ENCODE measurements around the gene DRG2. TPM values are rescaled to one million over a fixed set of nuclear protein-coding genes. Genes with fewer than 3 reads are reported as not detected.

DRG2 gene
- total RNA-seq, 6 experiments from 2014 or later, result 30.6 to 38.1 (median 33.7) TPM

- H3K9me3 Mint-ChIP-seq, result no peaks in the 10 kb centered on the region
- peaks cover 6% of the 10 kb centered on the region; the same call in 1 of the 2 replicates for H3K4me1 Mint-ChIP-seq (ENCODE audit: low read depth)
- TF ChIP-seq, protein P1, sequence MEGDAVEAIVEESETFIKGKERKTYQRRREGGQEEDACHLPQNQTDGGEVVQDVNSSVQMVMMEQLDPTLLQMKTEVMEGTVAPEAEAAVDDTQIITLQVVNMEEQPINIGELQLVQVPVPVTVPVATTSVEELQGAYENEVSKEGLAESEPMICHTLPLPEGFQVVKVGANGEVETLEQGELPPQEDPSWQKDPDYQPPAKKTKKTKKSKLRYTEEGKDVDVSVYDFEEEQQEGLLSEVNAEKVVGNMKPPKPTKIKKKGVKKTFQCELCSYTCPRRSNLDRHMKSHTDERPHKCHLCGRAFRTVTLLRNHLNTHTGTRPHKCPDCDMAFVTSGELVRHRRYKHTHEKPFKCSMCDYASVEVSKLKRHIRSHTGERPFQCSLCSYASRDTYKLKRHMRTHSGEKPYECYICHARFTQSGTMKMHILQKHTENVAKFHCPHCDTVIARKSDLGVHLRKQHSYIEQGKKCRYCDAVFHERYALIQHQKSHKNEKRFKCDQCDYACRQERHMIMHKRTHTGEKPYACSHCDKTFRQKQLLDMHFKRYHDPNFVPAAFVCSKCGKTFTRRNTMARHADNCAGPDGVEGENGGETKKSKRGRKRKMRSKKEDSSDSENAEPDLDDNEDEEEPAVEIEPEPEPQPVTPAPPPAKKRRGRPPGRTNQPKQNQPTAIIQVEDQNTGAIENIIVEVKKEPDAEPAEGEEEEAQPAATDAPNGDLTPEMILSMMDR (IDR thresholded peaks at IDR 0.05), result peak; percentile 70
- no peak overlapping the region for H3K27ac Mint-ChIP-seq
- H3K36me3 Mint-ChIP-seq (ENCODE audit: low read depth), result no peaks in the 10 kb centered on the region
- H3K4me3 Mint-ChIP-seq, result no peak overlapping the region
- peaks cover 12% of the 10 kb centered on the region for H3K27me3 Mint-ChIP-seq (ENCODE audit: insufficient read depth)
- peak; percentile 11 for DNase-seq
Observed at GRCh38 chr17:18143044-18143936, 55.5 kb downstream of the DRG2 start.

DNA sequence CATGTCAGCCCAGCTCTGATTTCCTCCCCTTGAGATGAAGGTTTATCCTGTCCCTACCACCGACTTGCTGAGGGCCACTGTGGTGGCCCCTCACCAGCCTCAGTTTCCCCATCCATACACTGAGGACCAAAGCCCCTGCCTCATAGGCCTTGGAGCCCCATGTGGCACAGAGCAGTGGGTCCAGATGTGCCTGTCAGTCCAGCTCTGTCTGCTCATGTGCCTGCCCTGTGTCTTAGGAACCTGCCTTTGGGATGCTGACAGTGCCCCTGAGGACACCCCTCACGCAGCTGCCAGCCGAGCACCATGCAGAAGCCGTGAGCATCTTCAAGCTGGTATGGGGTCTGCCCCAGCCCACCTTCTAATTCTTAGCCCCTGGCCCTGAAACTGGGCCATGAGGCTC lies 56.5 kb downstream of the DRG2 start:
- no peak overlapping the region for H3K27ac Mint-ChIP-seq
- TF ChIP-seq, protein P1 (IDR thresholded peaks at IDR 0.05), result no peak
- peaks cover 12% of the 10 kb centered on the region for H3K27me3 Mint-ChIP-seq (ENCODE audit: insufficient read depth)
- no peaks in the 10 kb centered on the region for H3K9me3 Mint-ChIP-seq
- H3K4me3 Mint-ChIP-seq, result no peak overlapping the region
- peaks cover 6% of the 10 kb centered on the region; the same call in 1 of the 2 replicates for H3K4me1 Mint-ChIP-seq (ENCODE audit: low read depth)
- DNase-seq, result no peak
- no peaks in the 10 kb centered on the region for H3K36me3 Mint-ChIP-seq (ENCODE audit: low read depth)

DNA sequence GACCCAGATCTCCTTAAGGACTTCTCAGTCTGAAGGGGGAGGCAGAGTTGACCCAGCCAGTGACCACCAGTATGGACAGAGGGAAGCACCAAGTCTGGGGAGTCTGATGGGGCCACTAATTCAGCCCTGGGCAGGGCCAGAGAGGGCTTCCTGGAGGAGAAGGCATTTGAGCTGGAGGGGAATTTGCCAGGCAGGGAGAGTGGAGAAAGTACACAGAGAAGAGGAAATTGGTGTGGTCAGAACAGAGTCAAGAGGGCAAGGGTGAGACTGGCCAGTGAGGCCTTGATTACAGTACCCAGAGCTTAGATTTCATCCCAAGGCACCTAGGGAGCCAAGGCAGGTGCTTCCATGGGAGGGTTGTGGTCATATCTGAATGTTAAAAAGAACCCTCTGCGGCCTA lies 57.1 kb downstream of the DRG2 start:
- Mint-ChIP-seq H3K4me1 (ENCODE audit: low read depth) (peaks cover 6% of the 10 kb centered on the region; the same call in 1 of the 2 replicates), H3K4me3 (no peak overlapping the region), H3K36me3 (ENCODE audit: low read depth) (no peaks in the 10 kb centered on the region), H3K27ac (no peak overlapping the region), H3K9me3 (no peaks in the 10 kb centered on the region), H3K27me3 (ENCODE audit: insufficient read depth) (peaks cover 12% of the 10 kb centered on the region)
- TF ChIP-seq, protein P1 (IDR thresholded peaks at IDR 0.05), result no peak
- DNase-seq, result no peak

DNA sequence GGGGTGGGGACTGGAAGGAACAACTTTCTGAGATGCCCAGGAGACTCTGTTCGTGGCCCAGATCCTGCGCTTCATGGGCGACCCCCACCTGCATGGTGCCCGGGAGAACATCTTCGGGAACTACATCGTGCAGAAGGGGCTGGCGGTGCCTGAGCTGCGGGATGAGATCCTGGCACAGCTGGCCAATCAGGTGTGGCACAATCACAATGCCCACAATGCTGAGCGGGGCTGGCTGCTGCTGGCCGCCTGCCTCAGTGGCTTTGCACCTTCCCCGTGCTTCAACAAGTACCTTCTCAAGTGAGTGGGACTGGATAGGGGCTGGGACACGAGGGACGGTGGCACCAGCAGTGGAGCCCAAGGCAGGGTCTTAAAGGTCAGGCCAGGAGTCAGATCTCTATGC lies 58.1 kb downstream of the DRG2 start:
- Mint-ChIP-seq H3K4me3 (no peak overlapping the region), H3K4me1 (ENCODE audit: low read depth) (peaks cover 6% of the 10 kb centered on the region; the same call in 1 of the 2 replicates), H3K27ac (no peak overlapping the region), H3K27me3 (ENCODE audit: insufficient read depth) (peaks cover 13% of the 10 kb centered on the region), H3K9me3 (no peaks in the 10 kb centered on the region), H3K36me3 (ENCODE audit: low read depth) (no peaks in the 10 kb centered on the region)
- DNase-seq, result no peak
- TF ChIP-seq, protein P1 (IDR thresholded peaks at IDR 0.05), result no peak

DNA sequence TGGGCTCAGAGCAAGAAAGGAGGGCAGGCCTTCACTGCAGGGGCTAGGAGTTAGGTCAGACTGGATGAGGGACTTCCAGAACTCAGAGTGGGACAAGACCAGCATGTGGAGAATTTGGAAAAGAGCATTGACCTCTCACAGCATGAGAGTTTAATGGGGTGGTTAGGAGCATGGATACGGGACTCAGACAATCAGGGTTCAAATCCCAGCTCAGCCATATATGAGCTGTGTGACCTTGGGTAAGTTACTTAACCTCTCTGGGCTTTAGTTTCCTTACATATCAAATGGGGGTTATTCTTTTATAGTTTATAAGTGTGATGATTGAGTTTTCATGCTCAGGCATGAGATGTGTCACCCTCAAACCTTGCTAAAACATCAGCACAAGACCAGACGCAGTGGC lies 58.5 kb downstream of the DRG2 start:
- H3K27me3 Mint-ChIP-seq (ENCODE audit: insufficient read depth), result peaks cover 13% of the 10 kb centered on the region
- H3K4me3 Mint-ChIP-seq, result no peak overlapping the region
- H3K4me1 Mint-ChIP-seq (ENCODE audit: low read depth), result peaks cover 6% of the 10 kb centered on the region; the same call in 1 of the 2 replicates
- H3K27ac Mint-ChIP-seq, result no peak overlapping the region
- H3K36me3 Mint-ChIP-seq (ENCODE audit: low read depth), result no peaks in the 10 kb centered on the region
- H3K9me3 Mint-ChIP-seq, result no peaks in the 10 kb centered on the region
- TF ChIP-seq, protein P1 (IDR thresholded peaks at IDR 0.05), result no peak
- no peak for DNase-seq

All from HFFc6 (cell line).